Measurements from ENCODE around the gene MYO1H.

GRCh38 chr12:109433618-109434017 is 85.9 kb downstream of the MYO1H start:
- no peak for TF ChIP-seq SIN3A (IDR thresholded peaks at IDR 0.05; ENCODE audit: borderline replicate concordance, insufficient read depth, low read length)
- no peak for TF ChIP-seq POLR2AphosphoS5 (IDR thresholded peaks at IDR 0.05; ENCODE audit: low read depth, low read length)
- TF ChIP-seq TAF1 (IDR thresholded peaks at IDR 0.05; ENCODE audit: borderline replicate concordance, insufficient read depth, low read length), result no peak

All from PFSK-1 (cell line).